Stimulated activated CD4-positive, alpha-beta T cell treated with anti-CD3 and anti-CD28 coated beads, Interleukin-1b, Interleukin-23, amount 100 ng/mL, for 1 hour (primary cell): ENCODE data around the gene MMP15.

Experiments used
- DNase-seq, 2 donors: peaks; one replicate each; pipeline ENCODE4 v3.0.0-alpha.2; 2020; ENCODE audit warnings: low read depth in 2 of 2

MMP15 gene

GRCh38 chr16:58019866-58020538 is 5.6 kb upstream of the MMP15 start:
- DNase-seq: no peak

- no peak for DNase-seq
Measured at GRCh38 chr16:58020628-58021521, 4.7 kb upstream of the MMP15 start.

GRCh38 chr16:58021661-58022551 is 3.6 kb upstream of the MMP15 start:
- no peak for DNase-seq

GRCh38 chr16:58022601-58023371 is 2.8 kb upstream of the MMP15 start:
- no peak for DNase-seq

GRCh38 chr16:58024486-58025350 is 836 bp upstream of the MMP15 start:
- DNase-seq: no peak

GRCh38 chr16:58026139-58026704 is 668 bp downstream of the MMP15 start:
- DNase-seq: no peak

GRCh38 chr16:58026705-58027160 is 1.2 kb downstream of the MMP15 start:
- no peak for DNase-seq

GRCh38 chr16:58027161-58027915 is 1.8 kb downstream of the MMP15 start:
- no peak for DNase-seq

- no peak for DNase-seq
Measured at GRCh38 chr16:58027916-58028455, 2.4 kb downstream of the MMP15 start.

- no peak for DNase-seq
Measured at GRCh38 chr16:58028541-58029070, 3.1 kb downstream of the MMP15 start.

- no peak for DNase-seq
Measured at GRCh38 chr16:58029410-58029809, 3.9 kb downstream of the MMP15 start.

GRCh38 chr16:58030136-58030840 is 4.7 kb downstream of the MMP15 start:
- DNase-seq: no peak

- no peak for DNase-seq
Measured at GRCh38 chr16:58031016-58031800, 5.7 kb downstream of the MMP15 start.

GRCh38 chr16:58032710-58033293 is 7.2 kb downstream of the MMP15 start:
- DNase-seq: no peak

- DNase-seq: no peak
Measured at GRCh38 chr16:58034128-58034685, 8.7 kb downstream of the MMP15 start.

- no peak for DNase-seq
Measured at GRCh38 chr16:58034774-58035173, 9.2 kb downstream of the MMP15 start.
